ENCODE data around the gene CLMN. TPM values are rescaled to one million over a fixed set of nuclear protein-coding genes. Genes with fewer than 3 reads are reported as not detected.
A peak's percentile ranks its signal among the peaks of the same experiment; 100 is the strongest.

The CLMN gene
- total and polyA plus RNA-seq, 2 donors (not counting 1 experiment from before 2014, with no cell fraction given), result 9.6 to 51.5 TPM

GRCh38 chr14:95237121-95237957, 82.4 kb downstream of the CLMN start:
- no peak overlapping the region for H3K27ac ChIP-seq (ENCODE audit: low read length in 2 of 2)
- Mint-ChIP-seq H3K27ac (peak overlapping the region; percentile 28), H3K9me3 (ENCODE audit: insufficient read depth) (no peaks in the 10 kb centered on the region), H3K27me3 (no peaks in the 10 kb centered on the region), H3K4me1 (peaks cover 35% of the 10 kb centered on the region), H3K4me3 (no peak overlapping the region)
- TF ChIP-seq EZH2 (IDR thresholded peaks at IDR 0.05; ENCODE audit: borderline replicate concordance, insufficient read depth, low read depth, low read length, poor library complexity, severe bottlenecking) (no peak), CTCF (IDR thresholded peaks at IDR 0.05) (no peak)
- ChIA-PET CTCF (no interaction called here), POLR2A (no interaction called here)
- DNase-seq, result no peak
- peaks cover 21% of the 10 kb centered on the region in 2 donors for H3K4me1 ChIP-seq (ENCODE audit: control insufficient read depth in 2 of 2, insufficient read depth in 2 of 2, low read length in 2 of 2)
- peaks cover 0 to 3% (median 0%) of the 10 kb centered on the region in 3 donors for H3K9me3 ChIP-seq (ENCODE audit: control extremely low read depth in 1 of 3, control insufficient read depth in 2 of 3, insufficient read depth in 1 of 3, low read length in 2 of 3)
- ATAC-seq (ENCODE audit: low read depth), result no peak
- peaks cover 4% of the 10 kb centered on the region for H3K79me2 ChIP-seq (ENCODE audit: control insufficient read depth, insufficient read depth, low read length)
- H3K4me2 ChIP-seq (replicated peaks; ENCODE audit: low read depth, low read length, poor library complexity, severe bottlenecking), result no peak overlapping the region
- WGBS (ENCODE audit: insufficient coverage), result 93% methylated on average over 16 of the region's 17 CpGs
- intact Hi-C loops (cut with micrococcal nuclease), result no loop called here
- H3K9ac ChIP-seq (ENCODE audit: low read length), result no peak overlapping the region
- H2AFZ ChIP-seq (ENCODE audit: insufficient read depth, low read depth, low read length, poor library complexity, severe bottlenecking), result no peak overlapping the region
- H4K20me1 ChIP-seq (ENCODE audit: control insufficient read depth, insufficient read depth, low read length, poor library complexity, severe bottlenecking), result peaks cover 9% of the 10 kb centered on the region
- no peak overlapping the region for H3K4me3 ChIP-seq (ENCODE audit: control extremely low read depth in 1 of 5, extremely low read depth in 1 of 5, insufficient read depth in 1 of 5, low read depth in 2 of 5, low read length in 4 of 5)
- H3K27me3 ChIP-seq (replicated peaks in 1 of 4; ENCODE audit: control extremely low read depth in 1 of 4, control insufficient read depth in 3 of 4, insufficient read depth in 4 of 4, low read length in 3 of 4), result no peaks in the 10 kb centered on the region
- peaks cover 0 to 2% of the 10 kb centered on the region in 2 experiments for H3K36me3 ChIP-seq (replicated peaks in 1 of 2; ENCODE audit: control extremely low read depth in 1 of 2, control insufficient read depth in 1 of 2, extremely low read depth in 1 of 2, insufficient read depth in 2 of 2, low read length in 1 of 2)

- TF ChIP-seq EZH2 (IDR thresholded peaks at IDR 0.05; ENCODE audit: borderline replicate concordance, insufficient read depth, low read depth, low read length, poor library complexity, severe bottlenecking) (no peak), CTCF (IDR thresholded peaks at IDR 0.05) (no peak)
- intact Hi-C loops (cut with micrococcal nuclease), result no loop called here
- ChIA-PET CTCF (no interaction called here), POLR2A (no interaction called here)
- no peak overlapping the region for H3K4me2 ChIP-seq (replicated peaks; ENCODE audit: low read depth, low read length, poor library complexity, severe bottlenecking)
- no peak overlapping the region for H3K4me3 Mint-ChIP-seq
- no peak overlapping the region for H3K27ac ChIP-seq (ENCODE audit: low read length in 2 of 2)
- H3K4me3 ChIP-seq (ENCODE audit: control extremely low read depth in 1 of 5, extremely low read depth in 1 of 5, insufficient read depth in 1 of 5, low read depth in 2 of 5, low read length in 4 of 5), result no peak overlapping the region
- no peak for DNase-seq
- peaks cover 0 to 2% of the 10 kb centered on the region in 2 experiments for H3K36me3 ChIP-seq (replicated peaks in 1 of 2; ENCODE audit: control extremely low read depth in 1 of 2, control insufficient read depth in 1 of 2, extremely low read depth in 1 of 2, insufficient read depth in 2 of 2, low read length in 1 of 2)
- H3K9ac ChIP-seq (ENCODE audit: low read length), result no peak overlapping the region
- WGBS (ENCODE audit: insufficient coverage), result 77% methylated on average over 9 of the region's 12 CpGs
- no peak for ATAC-seq (ENCODE audit: low read depth)
- no peaks in the 10 kb centered on the region for H3K27me3 ChIP-seq (replicated peaks in 1 of 4; ENCODE audit: control extremely low read depth in 1 of 4, control insufficient read depth in 3 of 4, insufficient read depth in 4 of 4, low read length in 3 of 4)
- peaks cover 0 to 3% (median 0%) of the 10 kb centered on the region in 3 donors for H3K9me3 ChIP-seq (ENCODE audit: control extremely low read depth in 1 of 3, control insufficient read depth in 2 of 3, insufficient read depth in 1 of 3, low read length in 2 of 3)
- H3K4me1 ChIP-seq (ENCODE audit: control insufficient read depth in 2 of 2, insufficient read depth in 2 of 2, low read length in 2 of 2), result peaks cover 21% of the 10 kb centered on the region in 2 donors
- H3K9me3 Mint-ChIP-seq (ENCODE audit: insufficient read depth), result no peaks in the 10 kb centered on the region
- H3K4me1 Mint-ChIP-seq, result peaks cover 37% of the 10 kb centered on the region
- H3K27me3 Mint-ChIP-seq, result no peaks in the 10 kb centered on the region
- no peak overlapping the region for H2AFZ ChIP-seq (ENCODE audit: insufficient read depth, low read depth, low read length, poor library complexity, severe bottlenecking)
- peaks cover 9% of the 10 kb centered on the region for H4K20me1 ChIP-seq (ENCODE audit: control insufficient read depth, insufficient read depth, low read length, poor library complexity, severe bottlenecking)
- H3K27ac Mint-ChIP-seq, result no peak overlapping the region
- H3K79me2 ChIP-seq (ENCODE audit: control insufficient read depth, insufficient read depth, low read length), result peaks cover 3% of the 10 kb centered on the region
These were observed 83.5 kb downstream of the CLMN start for GRCh38 chr14:95236221-95236620.
